Stimulated activated CD4-positive, alpha-beta T cell treated with anti-CD3 and anti-CD28 coated beads, Interleukin-2, amount 100 ng/mL, for 48 hours (primary cell): Measurements from ENCODE around the gene ARMC5.

Source experiments
- DNase-seq, 2 donors: peaks; one replicate each; pipeline ENCODE4 v3.0.0-alpha.2; 2020

The ARMC5 gene

GRCh38 chr16:31504159-31504558 is 44.9 kb downstream of the ARMC5 start:
- no peak for DNase-seq

DNA sequence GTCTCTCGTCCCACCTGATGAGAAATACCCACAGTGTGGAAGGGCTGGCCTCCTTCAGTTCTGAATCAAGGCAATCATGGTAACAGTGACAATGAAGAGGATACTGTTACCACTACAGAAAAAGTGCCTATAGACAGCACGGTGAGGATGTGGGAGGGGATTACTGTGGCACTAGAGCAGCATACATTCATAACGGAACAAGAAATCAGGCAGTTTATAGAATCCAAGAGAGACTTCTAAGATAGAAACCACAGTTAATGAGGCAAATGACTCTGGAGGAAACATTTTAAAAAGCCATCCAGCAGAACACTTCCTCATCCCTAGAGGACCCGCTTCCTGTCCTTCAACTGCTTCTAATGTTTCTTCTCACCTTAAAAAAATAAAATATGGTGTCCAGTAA is 46.2 kb downstream of the ARMC5 start:
- DNase-seq, result no peak

DNA sequence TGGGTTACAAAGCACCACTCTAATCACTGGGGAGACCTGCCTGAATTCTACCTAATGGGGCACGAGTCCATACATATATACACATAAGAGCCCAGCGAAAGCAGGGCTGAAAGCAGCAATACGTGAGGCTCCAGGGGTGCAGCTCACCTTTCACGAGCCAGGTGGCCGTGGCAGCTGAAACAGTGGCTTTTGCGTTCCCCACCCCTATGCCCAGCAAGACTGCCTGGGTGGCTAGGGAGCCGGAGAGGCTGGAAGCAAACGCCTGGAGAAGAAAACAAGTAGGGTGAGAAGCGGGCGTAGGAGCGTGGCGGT is 48.3 kb downstream of the ARMC5 start:
- no peak for DNase-seq

GRCh38 chr16:31507929-31508705 is 48.8 kb downstream of the ARMC5 start, which contains the start of gene RUSF1:
Gene RUSF1 (minus strand): TSS chr16:31508391. CDS start chr16:31508373, 18 bp downstream.
- DNase-seq, result peak; percentile 75 to 82

- no peak for DNase-seq
Observed at GRCh38 chr16:31508706-31509195, 49.5 kb downstream of the ARMC5 start.

DNA sequence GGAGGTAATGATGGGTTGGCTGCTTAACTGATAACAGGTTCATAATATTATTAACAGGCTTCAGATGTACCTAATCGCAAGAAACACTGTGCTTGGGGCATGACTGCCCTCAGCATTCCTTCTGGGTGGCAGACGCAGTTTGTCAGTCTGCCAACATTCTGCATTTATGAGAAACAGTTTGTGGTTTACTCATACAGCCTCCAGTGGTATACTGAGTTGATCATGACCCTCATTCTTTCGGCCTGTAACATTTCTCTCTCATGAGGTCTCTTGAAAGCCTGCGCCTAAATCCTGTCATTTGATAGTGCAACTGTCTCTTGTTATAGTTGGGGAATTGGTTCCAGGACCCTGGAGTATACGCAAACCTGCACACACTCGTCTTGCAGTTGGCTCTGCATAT is 53.8 kb downstream of the ARMC5 start:
- DNase-seq, result no peak

GRCh38 chr16:31513884-31514283 is 54.6 kb downstream of the ARMC5 start:
- no peak for DNase-seq
